Activated CD8-positive, alpha-beta T cell treated with anti-CD3 and anti-CD28 coated beads, Interleukin-2, amount 10 ng/mL, durations not matched to agents 7 days and 5 days (primary cell): ENCODE data around the gene SETD4. TPM values are rescaled to one million over a fixed set of nuclear protein-coding genes. Genes with fewer than 3 reads are reported as not detected.
"Not testable (repeated sequence)": the region's sequence is repeated elsewhere in the genome, so short reads cannot be mapped to it uniquely, and the experiment has no call there.

ENCODE experiments used
- ATAC-seq: fragments of 150-1000 bp; cut with Tn5 transposase; one replicate; pipeline ENCODE4 v1.10.0; 2021; ENCODE audit warnings: moderate library complexity
- CTCF ChIA-PET: fragments of 350-600 bp; sonication (Branson Sonifier 250); formaldehyde crosslinking; loops from one replicate; lab custom pipeline; 2021; ENCODE audit warnings: antibody characterized with exemption; lab: Charles Lee
- POLR2A ChIA-PET: fragments of 350-600 bp; sonication (Branson Sonifier 250); formaldehyde crosslinking; loops from one replicate; lab custom pipeline; 2021; ENCODE audit warnings: antibody characterized with exemption; lab: Charles Lee
- DNase-seq: peaks from one replicate; pipeline ENCODE4 v3.0.0-alpha.2; 2020
- H3K27ac Mint-ChIP-seq: one replicate; pipeline ENCODE4 v1.8.0; 2021; ENCODE audit warnings: mild to moderate bottlenecking, mixed read lengths
- H3K27me3 Mint-ChIP-seq: one replicate; pipeline ENCODE4 v1.8.0; 2021; ENCODE audit warnings: low read depth, mixed read lengths
- H3K36me3 Mint-ChIP-seq: one replicate; pipeline ENCODE4 v1.8.0; 2021; ENCODE audit warnings: low read depth, mixed read lengths
- H3K4me1 Mint-ChIP-seq: one replicate; pipeline ENCODE4 v1.8.0; 2021; ENCODE audit warnings: low read depth, mixed read lengths
- H3K4me3 Mint-ChIP-seq: one replicate; pipeline ENCODE4 v1.8.0; 2021; ENCODE audit warnings: mild to moderate bottlenecking, mixed read lengths
- H3K9me3 Mint-ChIP-seq: one replicate; pipeline ENCODE4 v1.8.0; 2022; ENCODE audit warnings: mixed read lengths; ENCODE audit not compliant: insufficient read depth
- total RNA-seq, 2 experiments: library from RNA; stranded (reverse); gene quantifications; one replicate each; pipeline ENCODE4 v1.2.3, GENCODE V29; 2021

Gene SETD4
- 10 to 100 TPM; 19.8 to 22.3 TPM for total RNA-seq

- peak within 1 kb of the TSS; percentile 97 for H3K27ac Mint-ChIP-seq
- no peaks in the 10 kb centered on the region for H3K27me3 Mint-ChIP-seq
- peak; percentile 91 for ATAC-seq
- H3K4me3 Mint-ChIP-seq = peak within 1 kb of the TSS; percentile 91
- no peaks in the 10 kb centered on the region for H3K9me3 Mint-ChIP-seq
- H3K4me1 Mint-ChIP-seq = peaks cover 30% of the 10 kb centered on the region
- DNase-seq = peak; percentile 92
- POLR2A ChIA-PET = interaction anchor here (0.6 to 2.4 kb wide), 15 partner anchors 9 to 260 kb away, joined by 3 to 32 read pairs (median 3); partner anchors contain the start of genes CBR1, CBR3 and MORC3
- H3K36me3 Mint-ChIP-seq = peaks cover 28% of the 10 kb centered on the region
- CTCF ChIA-PET = interaction anchor here (1.0 to 5.2 kb wide), 5 partner anchors 9 to 53 kb away, joined by 3 to 38 read pairs (median 3); partner anchors contain the start of gene CBR1
These were observed at the start of gene SETD4 for GRCh38 chr21:36060159-36060921. Gene SETD4, minus strand, starts transcription at chr21:36060526. Its CDS starts 1,638 bp downstream, at chr21:36058888.

GRCh38 chr21:36109868-36110267 lies 49.5 kb upstream of the SETD4 start:
- H3K4me1 Mint-ChIP-seq = peaks cover 27% of the 10 kb centered on the region
- no peak for DNase-seq

GRCh38 chr21:36105327-36105842 lies 45.1 kb upstream of the SETD4 start:
- DNase-seq (no peak), ATAC-seq (no peak)
- Mint-ChIP-seq H3K27me3 (peaks cover 42% of the 10 kb centered on the region), H3K4me1 (peaks cover 2% of the 10 kb centered on the region), H3K9me3 (no peaks in the 10 kb centered on the region), H3K4me3 (no peak overlapping the region), H3K27ac (no peak overlapping the region), H3K36me3 (no peaks in the 10 kb centered on the region)
- POLR2A ChIA-PET = no interaction called here
- CTCF ChIA-PET = interaction anchor here (0.6 to 1.5 kb wide), 5 partner anchors 21 to 265 kb away, joined by 3 read pairs; no protein-coding TSS in a partner anchor

More at GRCh38 chr21:36109868-36110267, 49.5 kb upstream of the SETD4 start:
- ATAC-seq = no peak
- ChIA-PET POLR2A (no interaction called here), CTCF (no interaction called here)
- Mint-ChIP-seq H3K27me3 (peaks cover 31% of the 10 kb centered on the region), H3K27ac (no peak overlapping the region), H3K36me3 (no peaks in the 10 kb centered on the region), H3K9me3 (no peaks in the 10 kb centered on the region), H3K4me3 (no peak overlapping the region)

- ChIA-PET CTCF (interaction anchor here (0.6 to 2.1 kb wide), 7 partner anchors 8 to 264 kb away, joined by 3 to 11 read pairs (median 3); no protein-coding TSS in a partner anchor), POLR2A (no interaction called here)
- peak; percentile 64 for DNase-seq
- ATAC-seq = no peak
- Mint-ChIP-seq H3K4me3 (no peak overlapping the region), H3K27ac (no peak overlapping the region), H3K36me3 (no peaks in the 10 kb centered on the region), H3K4me1 (peaks cover 2% of the 10 kb centered on the region), H3K9me3 (no peaks in the 10 kb centered on the region), H3K27me3 (peaks cover 38% of the 10 kb centered on the region)
These were observed 44.3 kb upstream of the SETD4 start for GRCh38 chr21:36104317-36105300.

GRCh38 chr21:36103434-36103833 lies 43.1 kb upstream of the SETD4 start:
- POLR2A ChIA-PET = no interaction called here
- Mint-ChIP-seq H3K4me1 (peaks cover 2% of the 10 kb centered on the region), H3K4me3 (no peak overlapping the region), H3K9me3 (no peaks in the 10 kb centered on the region), H3K27me3 (peaks cover 38% of the 10 kb centered on the region), H3K36me3 (no peaks in the 10 kb centered on the region), H3K27ac (no peak overlapping the region)
- ATAC-seq (no peak), DNase-seq (no peak)
- CTCF ChIA-PET = interaction anchor here (0.9 to 2.1 kb wide), 4 partner anchors 9 to 75 kb away, joined by 3 to 11 read pairs (median 4); partner anchors contain the start of gene SETD4

GRCh38 chr21:36100971-36101641 lies 40.8 kb upstream of the SETD4 start:
- no peak overlapping the region for H3K4me3 Mint-ChIP-seq
- peaks cover 2% of the 10 kb centered on the region for H3K4me1 Mint-ChIP-seq
- ATAC-seq = no peak
- CTCF ChIA-PET = interaction anchor here (1.0 to 1.2 kb wide), 4 partner anchors 10 to 24 kb away, joined by 3 to 6 read pairs (median 4); no protein-coding TSS in a partner anchor
- H3K27me3 Mint-ChIP-seq = peaks cover 28% of the 10 kb centered on the region
- H3K36me3 Mint-ChIP-seq = no peaks in the 10 kb centered on the region
- H3K9me3 Mint-ChIP-seq = no peaks in the 10 kb centered on the region
- H3K27ac Mint-ChIP-seq = no peak overlapping the region
- DNase-seq = no peak
- POLR2A ChIA-PET = no interaction called here

DNA sequence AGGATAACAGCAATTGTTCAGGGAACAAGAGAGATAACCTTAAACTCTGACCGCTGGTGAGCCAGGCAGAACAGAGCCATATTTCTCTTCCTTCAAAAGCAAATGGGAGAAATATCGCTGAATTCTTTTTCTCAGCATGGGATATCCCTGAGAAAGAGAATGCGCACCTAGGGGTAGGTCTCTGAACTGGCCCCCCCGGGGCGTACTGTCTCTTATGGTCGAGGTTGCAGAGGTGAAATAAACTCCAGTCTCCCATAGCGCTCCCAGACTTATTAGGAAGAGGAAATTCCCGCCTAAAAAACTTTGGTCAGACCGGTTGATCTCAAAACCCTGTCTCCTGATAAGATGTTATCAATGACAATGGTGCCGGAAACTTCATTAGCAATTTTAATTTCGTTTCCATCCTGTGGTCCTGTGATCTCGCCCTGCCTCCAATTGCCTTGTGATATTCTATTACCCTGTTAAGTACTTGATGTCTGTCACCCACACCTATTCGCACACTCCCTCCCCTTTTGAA lies 39.4 kb upstream of the SETD4 start:
- H3K4me3 Mint-ChIP-seq, H3K27ac Mint-ChIP-seq, POLR2A ChIA-PET: not testable (repeated sequence)

GRCh38 chr21:36099000-36099399 lies 38.7 kb upstream of the SETD4 start:
- ChIA-PET CTCF (interaction anchor here (1.0 to 1.5 kb wide), 2 partner anchors 14 to 26 kb away, joined by 3 to 4 read pairs; no protein-coding TSS in a partner anchor), POLR2A (no interaction called here)
- DNase-seq (no peak), ATAC-seq (no peak)
- Mint-ChIP-seq H3K27me3 (peaks cover 9% of the 10 kb centered on the region), H3K4me1 (no peaks in the 10 kb centered on the region), H3K27ac (no peak overlapping the region), H3K36me3 (no peaks in the 10 kb centered on the region), H3K9me3 (no peaks in the 10 kb centered on the region), H3K4me3 (no peak overlapping the region)

More for the DNA sequence above, 39.4 kb upstream of the SETD4 start:
- H3K4me1 Mint-ChIP-seq, H3K9me3 Mint-ChIP-seq, DNase-seq, ATAC-seq, CTCF ChIA-PET, H3K36me3 Mint-ChIP-seq: not testable (repeated sequence)
- H3K27me3 Mint-ChIP-seq = peaks cover 14% of the 10 kb centered on the region

DNA sequence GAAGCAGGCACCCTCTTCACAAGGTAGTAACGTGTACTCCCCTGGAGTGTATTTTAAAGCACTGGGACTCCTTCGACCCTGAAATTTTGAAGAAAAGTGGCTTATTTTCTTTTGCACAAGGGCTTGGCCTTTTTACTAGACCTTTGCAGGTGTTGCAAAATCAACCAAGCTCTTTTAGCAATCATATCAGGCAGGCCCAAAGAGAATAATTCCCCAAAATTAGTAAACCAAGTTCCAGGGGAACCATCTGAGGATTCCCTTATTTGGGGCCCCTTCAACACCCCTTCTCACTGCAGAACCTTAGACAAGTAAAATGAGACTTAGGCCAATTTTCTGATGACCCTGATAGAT lies 37.8 kb upstream of the SETD4 start:
- Mint-ChIP-seq H3K9me3 (peaks cover 7% of the 10 kb centered on the region), H3K4me3 (no peak overlapping the region), H3K36me3 (peaks cover 6% of the 10 kb centered on the region), H3K27ac (no peak overlapping the region), H3K4me1 (no peaks in the 10 kb centered on the region), H3K27me3 (peaks cover 8% of the 10 kb centered on the region)
- DNase-seq = no peak
- ChIA-PET POLR2A (no interaction called here), CTCF (interaction anchor here (1.0 to 1.5 kb wide), 2 partner anchors 15 to 27 kb away, joined by 3 to 4 read pairs; no protein-coding TSS in a partner anchor)
- ATAC-seq = no peak

GRCh38 chr21:36097427-36098181 lies 37.3 kb upstream of the SETD4 start:
- Mint-ChIP-seq H3K27me3 (peaks cover 8% of the 10 kb centered on the region), H3K27ac (no peak overlapping the region), H3K9me3 (peaks cover 11% of the 10 kb centered on the region), H3K4me1 (no peaks in the 10 kb centered on the region), H3K36me3 (peaks cover 6% of the 10 kb centered on the region), H3K4me3 (no peak overlapping the region)
- POLR2A ChIA-PET = no interaction called here
- no peak for DNase-seq
- CTCF ChIA-PET = interaction anchor here (0.7 to 1.5 kb wide), 3 partner anchors 26 to 66 kb away, joined by 3 to 4 read pairs (median 3); no protein-coding TSS in a partner anchor
- no peak for ATAC-seq
